HG02763 (cell line): Measurements from ENCODE around the gene AHNAK.

Source experiments
- ATAC-seq: cut with Tn5 transposase; IDR thresholded peaks from one replicate; pipeline ENCODE4 v1.9.1; 2021; ENCODE audit warnings: mild to moderate bottlenecking, moderate library complexity; ENCODE audit not compliant: unreplicated experiment

AHNAK gene

DNA sequence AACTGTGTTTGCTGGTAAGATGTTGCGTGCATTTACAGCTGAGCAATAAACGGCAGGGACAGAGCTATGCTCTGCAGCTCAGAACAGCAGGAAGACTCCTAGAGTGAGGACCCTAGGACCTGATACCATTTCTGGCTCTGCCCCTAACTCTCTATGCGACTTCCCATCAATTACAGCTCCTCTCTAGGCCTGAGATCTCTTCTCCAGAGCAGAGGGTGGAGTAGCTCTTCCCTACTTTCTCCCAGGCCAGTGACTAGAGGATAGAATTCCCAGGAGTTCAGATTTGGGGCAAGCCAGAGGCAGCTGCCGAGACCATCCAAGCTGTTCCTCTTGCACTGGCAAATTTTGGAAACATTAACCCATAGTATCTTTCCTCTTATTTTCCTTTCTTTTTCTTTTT lies 140.6 kb downstream of the AHNAK start:
- no peak for ATAC-seq

DNA sequence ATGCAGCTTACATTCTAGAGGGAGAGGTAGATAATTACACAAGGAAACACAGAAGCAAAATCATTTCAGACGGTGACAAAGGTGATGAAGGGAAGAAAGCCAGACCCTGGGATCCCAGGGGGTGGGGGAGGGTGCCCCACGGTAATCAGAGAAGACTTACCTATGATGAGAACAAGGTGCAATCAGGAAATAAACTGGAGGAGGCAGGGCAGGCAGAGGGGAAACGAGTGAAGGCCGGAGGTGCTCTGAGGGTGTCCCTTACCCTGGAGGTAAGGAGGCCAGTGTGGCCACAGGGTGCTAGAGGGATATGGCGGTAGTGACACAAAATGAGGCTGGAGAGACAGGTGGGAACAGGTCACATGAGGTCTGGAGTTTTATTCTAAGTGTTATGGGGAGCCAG lies 141.7 kb downstream of the AHNAK start:
- no peak for ATAC-seq

GRCh38 chr11:62404435-62404834 lies 142.2 kb downstream of the AHNAK start:
- ATAC-seq = no peak

GRCh38 chr11:62402960-62403730 lies 143.5 kb downstream of the AHNAK start:
- no peak for ATAC-seq

- no peak for ATAC-seq
Measured at GRCh38 chr11:62402226-62402959, 144.2 kb downstream of the AHNAK start.

GRCh38 chr11:62401811-62402210 lies 144.8 kb downstream of the AHNAK start:
- no peak for ATAC-seq

DNA sequence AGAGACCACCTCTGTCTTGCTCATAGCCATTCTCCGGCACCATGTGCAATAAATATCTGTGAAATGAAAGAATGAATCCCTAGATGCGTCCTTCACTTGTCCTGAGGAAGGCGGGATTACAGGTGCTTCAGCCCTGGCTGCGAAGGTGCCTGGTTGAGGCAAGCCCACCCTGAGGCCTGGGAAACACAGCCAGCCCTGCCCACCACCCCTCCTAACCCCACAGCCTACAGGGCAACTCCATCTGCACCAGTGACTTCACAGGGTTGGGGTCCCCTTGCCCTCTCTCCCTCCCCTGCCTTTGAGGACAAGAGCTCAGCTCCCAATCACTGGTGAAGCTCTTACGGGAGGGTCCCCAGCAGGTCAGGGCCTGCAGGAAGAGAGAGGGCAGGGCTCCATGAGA lies 145.2 kb downstream of the AHNAK start:
- ATAC-seq = no peak

DNA sequence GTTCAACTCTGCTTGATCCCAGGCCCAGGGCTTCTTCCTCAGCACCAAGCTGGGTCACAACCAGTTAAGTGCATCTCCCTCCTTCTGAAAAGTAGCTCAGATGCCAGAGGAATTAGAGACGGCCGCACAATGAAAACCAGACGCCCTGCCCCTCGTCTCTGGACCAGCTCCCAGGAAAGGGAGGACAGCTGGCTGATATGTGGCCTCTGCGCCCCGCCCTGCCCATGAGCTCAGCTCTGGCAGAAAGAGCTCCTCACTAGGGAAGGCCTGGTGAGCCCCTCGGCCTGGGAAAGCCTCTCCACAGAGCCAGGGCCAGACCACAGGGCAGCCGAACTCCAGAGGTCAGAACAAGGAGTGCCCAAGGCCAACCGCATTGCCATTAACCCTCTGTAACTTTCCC lies 145.8 kb downstream of the AHNAK start:
- ATAC-seq = no peak

DNA sequence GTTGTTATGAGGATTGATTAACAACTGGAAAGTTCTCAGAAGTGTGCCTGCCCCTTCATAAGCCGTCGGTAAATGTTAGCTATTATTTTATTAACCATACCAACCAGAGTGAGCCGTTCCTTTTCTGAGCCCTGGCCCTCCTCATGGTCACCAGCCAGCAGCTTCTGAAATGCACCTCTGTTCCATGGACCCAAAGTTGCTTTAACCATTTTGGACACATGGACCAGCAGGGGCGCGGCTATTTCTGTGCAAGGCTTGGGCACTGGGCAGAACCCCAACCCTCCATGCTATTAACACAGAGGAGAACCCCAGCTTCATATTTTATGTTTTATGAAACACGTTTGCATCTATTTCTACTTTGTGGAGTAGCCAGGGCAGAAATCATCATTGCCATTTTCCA lies 146.3 kb downstream of the AHNAK start:
- no peak for ATAC-seq

DNA sequence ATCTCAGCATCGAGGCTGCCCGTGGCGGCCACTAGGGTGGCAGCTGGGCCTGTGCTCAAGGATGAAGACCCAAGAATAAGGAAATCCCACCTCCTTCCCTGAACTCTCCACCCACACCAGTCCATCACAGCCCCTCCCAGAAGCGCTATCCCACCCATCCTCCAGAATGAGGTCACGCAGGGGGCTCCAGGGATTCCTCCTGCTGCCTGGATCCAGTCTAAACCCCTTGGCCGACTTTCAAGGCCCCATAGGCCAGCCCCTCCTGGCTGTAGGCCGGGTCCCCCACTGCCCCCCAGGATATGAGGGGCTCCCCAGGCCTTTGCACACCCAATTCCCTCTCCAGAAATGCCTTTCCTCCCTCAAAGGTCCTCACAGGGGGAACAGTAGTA lies 146.7 kb downstream of the AHNAK start:
- no peak for ATAC-seq

GRCh38 chr11:62399172-62399877 lies 147.3 kb downstream of the AHNAK start:
- no peak for ATAC-seq

GRCh38 chr11:62398011-62398994 lies 148.3 kb downstream of the AHNAK start:
- ATAC-seq = no peak

- ATAC-seq = no peak
Measured at GRCh38 chr11:62395885-62396551, 150.6 kb downstream of the AHNAK start.

DNA sequence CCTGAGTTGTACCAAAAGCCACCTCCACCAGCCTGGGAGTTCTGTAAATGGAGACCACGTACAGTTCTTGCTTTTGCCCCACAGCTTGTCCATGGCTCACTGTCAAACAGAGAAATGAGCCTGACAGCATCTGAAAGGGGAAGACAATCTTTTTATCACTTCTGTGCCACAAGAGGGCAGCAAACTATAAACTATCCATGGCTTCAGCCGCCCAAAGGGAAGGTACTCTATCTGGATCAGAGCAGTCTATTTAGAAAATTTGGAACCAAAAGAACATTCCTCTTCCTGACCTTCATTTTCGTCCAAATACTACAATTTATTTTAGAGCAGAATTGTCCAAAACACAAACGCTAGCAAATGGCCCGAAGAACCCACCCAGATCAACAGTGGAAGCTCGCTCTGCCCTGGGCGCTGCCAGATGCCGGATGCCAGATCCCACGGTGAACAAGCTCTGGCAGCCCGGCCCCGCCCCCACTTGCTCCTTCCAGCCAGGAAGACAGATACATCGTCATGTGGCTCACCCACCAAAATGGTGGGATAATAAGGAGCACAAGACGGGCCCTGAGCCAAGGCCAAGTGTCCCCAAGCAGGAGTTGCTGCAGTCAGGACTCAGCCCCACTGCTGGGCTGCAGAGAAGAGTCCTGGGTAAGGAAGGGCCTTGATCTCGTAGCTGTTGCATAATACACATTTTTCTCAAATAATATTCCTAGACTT lies 151.6 kb downstream of the AHNAK start:
- no peak for ATAC-seq

- no peak for ATAC-seq
Measured at GRCh38 chr11:62393735-62394134, 152.9 kb downstream of the AHNAK start.

- ATAC-seq = no peak
Measured at GRCh38 chr11:62393061-62393611, 153.5 kb downstream of the AHNAK start.

GRCh38 chr11:62392506-62392905 lies 154.1 kb downstream of the AHNAK start:
- ATAC-seq = no peak

DNA sequence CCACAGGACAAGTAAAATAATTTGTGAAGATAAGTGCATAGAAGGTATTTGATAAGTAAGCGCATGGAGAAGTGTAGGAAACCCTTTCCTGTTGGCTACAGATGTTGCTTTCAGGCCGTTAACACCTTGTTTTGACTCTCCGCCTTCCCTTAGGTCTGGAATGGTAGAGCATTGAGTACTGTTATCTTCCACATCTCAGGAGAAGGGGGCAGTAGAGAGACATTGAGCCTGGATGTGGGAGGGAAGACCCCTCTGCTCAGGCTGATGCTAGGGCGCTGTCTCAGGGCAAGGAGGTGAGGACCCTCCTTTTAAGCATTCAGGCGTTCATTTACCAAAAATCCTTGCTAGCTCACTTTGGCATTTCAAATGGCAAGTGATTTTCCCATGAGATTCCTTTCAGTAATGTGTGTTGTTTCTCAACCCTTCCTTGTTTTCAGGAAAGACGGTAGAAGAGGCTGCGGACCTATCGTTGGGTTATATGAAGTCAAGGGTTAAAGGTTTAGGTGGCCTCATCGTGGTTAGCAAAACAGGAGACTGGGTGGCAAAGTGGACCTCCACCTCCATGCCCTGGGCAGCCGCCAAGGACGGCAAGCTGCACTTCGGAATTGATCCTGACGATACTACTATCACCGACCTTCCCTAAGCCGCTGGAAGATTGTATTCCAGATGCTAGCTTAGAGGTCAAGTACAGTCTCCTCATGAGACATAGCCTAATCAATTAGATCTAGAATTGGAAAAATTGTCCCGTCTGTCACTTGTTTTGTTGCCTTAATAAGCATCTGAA lies 154.8 kb downstream of the AHNAK start:
- no peak for ATAC-seq
